Aorta (tissue), 5 donors: ENCODE measurements around the gene IQSEC1. TPM values are rescaled to one million over a fixed set of nuclear protein-coding genes. Genes with fewer than 3 reads are reported as not detected.

Experiments
- ATAC-seq: fragments of 200-7000 bp; cut with Tn5 transposase; one replicate; pipeline ENCODE4 v1.9.1; 2022; ENCODE audit warnings: moderate library complexity; ENCODE audit not compliant: low FRiP score
- DNase-seq, 2 donors: peaks; one replicate each; pipeline ENCODE4 v3.0.0-alpha.2; 2020
- H3K27ac ChIP-seq, 2 donors: one replicate each; pipeline ENCODE4 v1.5.1; 2013; ENCODE audit warnings: low read length in 2 of 2, mild to moderate bottlenecking in 2 of 2, moderate library complexity in 2 of 2, control low read depth in 1 of 2, inconsistent platforms in 1 of 2, low read depth in 1 of 2
- H3K27me3 ChIP-seq, 2 donors: one replicate each; pipeline ENCODE4 v1.6.1; 2013; ENCODE audit warnings: control low read depth in 1 of 2, low read length in 1 of 2, mild to moderate bottlenecking in 1 of 2, moderate library complexity in 1 of 2; ENCODE audit not compliant: insufficient read depth in 2 of 2, control insufficient read depth in 1 of 2
- H3K36me3 ChIP-seq, 2 donors: one replicate each; pipeline ENCODE4 v1.6.1; 2013; ENCODE audit warnings: control low read depth in 1 of 2, low read length in 1 of 2, mild to moderate bottlenecking in 1 of 2; ENCODE audit not compliant: insufficient read depth in 2 of 2, control insufficient read depth in 1 of 2
- H3K4me1 ChIP-seq, 2 donors: one replicate each; pipeline ENCODE4 v1.6.1; 2013; ENCODE audit warnings: low read length in 2 of 2, control low read depth in 1 of 2, mild to moderate bottlenecking in 1 of 2, moderate library complexity in 1 of 2; ENCODE audit not compliant: insufficient read depth in 2 of 2, control insufficient read depth in 1 of 2
- H3K4me3 ChIP-seq, 2 donors: one replicate each; pipeline ENCODE4 v1.5.1; 2013; ENCODE audit warnings: low read length in 2 of 2, control low read depth in 1 of 2, mild to moderate bottlenecking in 1 of 2
- H3K9me3 ChIP-seq: one replicate; pipeline ENCODE4 v1.6.1; 2013; ENCODE audit warnings: mild to moderate bottlenecking, low read length; ENCODE audit not compliant: control insufficient read depth
- WGBS, 2 donors: extraction: QIAGEN DNeasy Blood & Tissue Kit; methylation state at CpG; one replicate each; pipeline ENCODE4 v1.1.7; 2013; 5-methylcytosine and 5-hydroxymethylcytosine counted together
- intact Hi-C, 2 donors: fragments of 100-400 bp; cut with DNase I; formaldehyde crosslinking; loops; one replicate each; pipeline versions ENCODE4 v1.14.2 to v1.15.0; 2022
- polyA plus RNA-seq, 2 donors: library from polyadenylated mRNA; stranded (reverse); fragments of 200-250 nt; gene quantifications; one replicate each; pipeline ENCODE4 v1.2.3, GENCODE V29; 2013
- total RNA-seq, 2 donors: library from RNA; stranded (reverse); fragmentation: NEBNext Ultra II Directional; extraction: Animal tissue kit (Norgen Biotek cat#: 25700); gene quantifications; one replicate each; pipeline ENCODE4 v1.2.1, GENCODE V29; 2021
- donor health status: healthy with polysubstance abuse.
- donor health status: Bipolar disorder and iron deficiency.
- donor health status: DM: no; HTN: no; CAD: no.
- donor health status: DM: no; HTN: no; CAD: no.
- donor health status: DM: yes; HTN: yes; CAD: no.

IQSEC1 gene
- total and polyA plus RNA-seq, 4 donors = 12.6 to 84.7 (median 49.9) TPM

DNA sequence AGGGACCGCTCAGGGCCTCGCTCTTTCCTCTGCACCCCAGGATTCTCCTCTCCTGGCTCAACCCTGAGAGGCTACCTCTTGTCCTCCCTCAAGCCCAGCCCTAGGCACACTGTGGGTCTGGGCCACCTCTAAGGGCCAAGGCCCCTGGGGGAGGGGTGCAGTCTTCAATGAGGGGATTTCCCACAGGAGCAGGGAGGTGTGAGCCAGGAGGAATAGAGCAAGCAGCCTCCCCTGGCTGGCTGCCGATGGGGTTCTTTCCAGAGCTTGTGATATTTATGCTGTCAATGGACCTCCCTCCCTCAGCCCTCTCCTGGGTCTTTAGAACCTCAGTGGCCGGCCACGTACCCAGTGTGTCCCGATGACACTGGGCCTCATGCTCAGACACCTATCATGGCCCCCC, 132.4 kb downstream of the IQSEC1 start:
- 81 to 83% methylated on average over 6 of the region's 6 CpGs for WGBS, 2 donors
- no peak for DNase-seq
- Histone ChIP-seq H3K4me3 (no peak overlapping the region), H3K4me1 (no peaks in the 10 kb centered on the region), H3K27me3 (no peaks in the 10 kb centered on the region), H3K27ac (no peak overlapping the region), H3K9me3 (no peaks in the 10 kb centered on the region), H3K36me3 (no peaks in the 10 kb centered on the region)
- intact Hi-C loops = no loop called here
- no peak for ATAC-seq

DNA sequence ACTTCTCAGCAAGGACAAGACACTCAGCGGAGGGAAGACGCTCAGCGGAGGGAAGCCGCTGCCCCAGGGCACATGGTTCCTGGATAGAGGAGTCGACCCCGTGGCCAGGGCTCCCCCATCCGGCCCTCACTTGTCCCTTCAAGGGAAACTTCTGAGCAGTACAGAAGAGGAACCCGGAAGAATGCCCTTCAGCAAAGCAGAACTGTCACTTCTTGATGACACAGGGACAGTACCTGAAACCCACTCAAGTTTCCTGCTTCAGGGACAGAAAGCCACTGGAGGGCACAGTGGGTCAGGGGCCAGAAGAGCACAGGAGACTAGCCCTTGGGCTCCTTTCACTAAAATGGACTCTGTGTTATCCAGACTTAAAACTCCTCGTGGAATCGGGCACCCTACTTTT, 134.1 kb downstream of the IQSEC1 start:
- Histone ChIP-seq H3K27me3 (no peaks in the 10 kb centered on the region), H3K9me3 (no peaks in the 10 kb centered on the region), H3K27ac (peak overlapping the region; percentile 0 to 65), H3K36me3 (no peaks in the 10 kb centered on the region), H3K4me3 (no peak overlapping the region), H3K4me1 (no peaks in the 10 kb centered on the region)
- intact Hi-C loops = no loop called here
- DNase-seq = no peak
- ATAC-seq = no peak
- 82 to 84% methylated on average over 10 of the region's 10 CpGs for WGBS, 2 donors

DNA sequence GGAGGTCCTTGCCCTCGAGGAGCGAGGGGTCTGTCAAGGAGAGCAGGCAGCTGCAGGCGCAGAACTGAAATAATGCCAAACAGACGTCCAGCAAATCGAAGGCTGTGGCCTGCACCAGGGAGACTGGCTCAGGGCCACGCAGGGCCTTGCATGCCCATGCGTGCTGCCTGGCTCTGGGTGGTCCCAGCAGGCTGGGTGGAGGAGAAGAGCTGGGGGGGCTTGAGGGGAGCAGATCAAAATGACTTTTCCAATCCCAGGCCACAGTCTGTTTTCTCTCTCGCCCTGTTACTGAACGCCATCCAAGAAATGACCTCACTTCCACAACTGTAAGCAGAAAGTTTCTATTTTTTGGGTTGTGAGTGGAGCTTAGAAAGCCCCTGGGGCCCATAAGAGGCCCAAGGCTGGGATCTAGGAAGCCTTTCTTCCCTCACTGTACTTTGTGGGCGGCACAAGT, 134.9 kb downstream of the IQSEC1 start:
- Histone ChIP-seq H3K9me3 (no peaks in the 10 kb centered on the region), H3K36me3 (no peaks in the 10 kb centered on the region), H3K27ac (peak overlapping the region; percentile 0 to 65), H3K4me3 (no peak overlapping the region), H3K27me3 (no peaks in the 10 kb centered on the region), H3K4me1 (no peaks in the 10 kb centered on the region)
- DNase-seq = peak in 1 of 2 donors; percentile 64
- intact Hi-C loops = no loop called here
- peak; percentile 79 for ATAC-seq
- 4 to 9% methylated on average over 10 of the region's 10 CpGs for WGBS, 2 donors

DNA sequence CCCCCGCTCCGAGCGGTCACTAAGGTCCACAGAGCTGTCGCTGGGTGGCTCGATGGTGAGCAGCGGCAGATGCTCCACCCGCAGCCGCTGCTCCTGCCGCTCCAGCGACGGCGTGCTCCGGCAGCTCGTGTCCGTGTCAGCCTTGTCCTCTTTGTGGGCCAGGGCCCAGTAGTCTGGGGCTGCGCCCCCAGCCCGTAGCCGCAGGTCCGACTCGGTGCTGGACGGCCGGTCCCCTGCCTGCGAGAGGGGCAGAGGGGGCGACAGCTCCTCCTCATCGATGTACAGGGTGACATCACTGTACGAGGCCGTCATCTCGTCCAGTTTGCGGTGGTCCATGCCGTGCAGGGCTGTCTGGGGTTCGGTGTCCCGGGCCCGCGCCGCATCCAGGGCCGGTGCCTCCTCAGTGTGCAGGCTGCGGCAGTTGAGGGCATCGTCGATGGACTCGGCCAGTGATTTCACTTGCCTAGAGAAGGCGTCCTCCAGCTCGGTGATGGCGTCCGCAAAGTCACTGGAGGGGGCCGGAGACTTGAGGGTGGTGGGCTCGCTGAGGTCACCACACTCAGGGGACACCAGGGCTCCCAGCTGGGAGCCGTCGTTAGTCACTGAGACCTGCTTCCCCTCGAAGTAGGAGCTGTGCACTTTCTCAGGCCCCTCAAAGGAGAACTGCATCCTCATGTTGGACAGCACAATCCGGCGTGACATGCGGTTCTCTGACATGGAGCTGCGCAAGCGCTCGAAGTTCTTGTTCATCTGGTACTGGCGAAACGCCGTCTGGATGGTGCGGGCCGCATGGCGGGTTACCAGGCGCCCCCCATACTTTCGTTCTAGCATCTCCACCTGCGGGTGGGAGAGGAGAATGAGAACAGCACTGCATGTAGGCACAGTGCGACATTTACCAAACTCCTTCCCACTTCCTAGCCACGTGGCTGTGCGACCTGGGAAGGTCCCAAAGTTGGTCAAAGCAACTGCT, 137.1 kb downstream of the IQSEC1 start:
- H3K36me3 ChIP-seq = no peaks in the 10 kb centered on the region
- DNase-seq = no peak
- intact Hi-C loops = loop anchor here in 1 of 2 donors (2.0 kb wide), 1 partner anchor 27 kb away; no protein-coding TSS in a partner anchor
- H3K4me3 ChIP-seq = no peak overlapping the region
- no peaks in the 10 kb centered on the region for H3K9me3 ChIP-seq
- no peaks in the 10 kb centered on the region for H3K27me3 ChIP-seq
- 96 to 97% methylated on average over 67 of the region's 67 CpGs for WGBS, 2 donors
- no peak overlapping the region for H3K27ac ChIP-seq
- ATAC-seq = no peak
- peaks cover 0 to 2% of the 10 kb centered on the region in 2 donors for H3K4me1 ChIP-seq

DNA sequence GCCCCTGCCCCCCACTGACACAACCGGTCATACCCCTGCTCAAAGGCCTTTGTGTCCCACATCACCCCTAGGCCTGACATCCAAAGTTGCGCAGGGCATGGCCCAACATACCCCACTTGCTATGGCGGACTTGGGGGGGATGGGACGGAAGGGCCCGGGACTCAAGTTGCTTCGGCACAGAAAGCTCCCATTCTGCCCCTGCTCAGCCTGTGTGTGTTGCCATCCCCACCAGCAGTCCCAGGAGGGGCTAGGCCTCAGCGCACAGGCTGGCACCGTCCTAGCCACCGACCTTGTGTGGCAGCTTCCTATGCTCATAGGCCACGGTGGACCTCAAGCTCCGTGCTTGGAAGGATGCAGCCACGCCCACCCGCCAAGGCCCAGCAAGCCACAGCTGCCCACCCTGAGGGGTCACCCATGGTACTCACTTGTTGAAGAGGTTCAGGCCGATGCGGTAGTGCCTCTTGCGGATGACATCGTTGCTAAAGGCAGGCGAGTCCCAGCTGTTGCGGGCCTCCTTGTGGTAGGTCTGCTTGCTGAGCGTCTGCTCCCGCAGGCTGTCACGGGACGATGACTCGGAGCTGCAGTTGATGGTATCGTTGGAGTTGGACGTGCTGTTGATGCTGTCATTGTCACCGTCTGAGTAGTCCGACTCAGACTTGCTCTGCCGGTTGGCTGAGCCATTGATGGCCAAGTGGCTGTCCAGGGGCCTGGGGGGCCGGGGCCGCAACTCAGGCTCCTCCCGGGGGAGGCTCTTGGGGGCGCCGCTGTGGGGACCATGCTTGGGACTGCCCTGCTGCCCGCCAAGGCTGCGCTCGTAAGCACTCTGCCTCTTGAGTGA, 138.0 kb downstream of the IQSEC1 start:
- no peaks in the 10 kb centered on the region for H3K27me3 ChIP-seq
- H3K9me3 ChIP-seq = no peaks in the 10 kb centered on the region
- ATAC-seq (no peak), DNase-seq (no peak)
- intact Hi-C loops = loop anchor here in 1 of 2 donors (2.0 kb wide), 1 partner anchor 28 kb away; no protein-coding TSS in a partner anchor
- H3K36me3 ChIP-seq = no peaks in the 10 kb centered on the region
- H3K4me1 ChIP-seq = peaks cover 0 to 2% of the 10 kb centered on the region in 2 donors
- WGBS, 2 donors = 80 to 85% methylated on average over 35 to 37 of the region's 37 CpGs
- no peak overlapping the region for H3K4me3 ChIP-seq
- peak overlapping the region; percentile 62 to 64 for H3K27ac ChIP-seq

DNA sequence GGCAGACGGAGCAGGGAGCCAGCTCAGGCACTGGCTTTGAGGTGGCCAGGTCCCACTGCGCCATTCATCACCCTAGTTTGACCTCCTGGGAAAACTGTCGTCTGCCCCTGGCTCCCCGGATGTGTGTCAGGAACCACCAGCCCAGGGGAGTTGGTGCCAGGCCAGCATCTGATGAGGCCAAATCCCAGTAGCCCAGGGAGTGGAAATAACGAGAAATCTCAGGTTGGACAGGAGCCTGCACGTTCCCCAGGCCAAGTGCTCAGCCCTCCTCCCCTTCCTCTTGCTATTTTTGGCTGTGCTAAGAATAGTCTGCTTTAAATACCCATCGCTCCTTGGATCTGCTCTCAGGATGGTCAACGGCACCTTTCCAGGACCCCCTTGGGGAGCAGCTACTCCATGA, 138.8 kb downstream of the IQSEC1 start:
- Histone ChIP-seq H3K27me3 (no peaks in the 10 kb centered on the region), H3K36me3 (no peaks in the 10 kb centered on the region), H3K9me3 (no peaks in the 10 kb centered on the region), H3K27ac (peak overlapping the region; percentile 10 to 78), H3K4me3 (no peak overlapping the region), H3K4me1 (peaks cover 0 to 2% of the 10 kb centered on the region in 2 donors)
- DNase-seq (peak; percentile 93 to 95), ATAC-seq (peak; percentile 73)
- 4 to 7% methylated on average over 8 of the region's 8 CpGs for WGBS, 2 donors
- intact Hi-C loops = loop anchor here (2.0 to 5.0 kb wide), 2 partner anchors 28 to 33 kb away; no protein-coding TSS in a partner anchor

DNA sequence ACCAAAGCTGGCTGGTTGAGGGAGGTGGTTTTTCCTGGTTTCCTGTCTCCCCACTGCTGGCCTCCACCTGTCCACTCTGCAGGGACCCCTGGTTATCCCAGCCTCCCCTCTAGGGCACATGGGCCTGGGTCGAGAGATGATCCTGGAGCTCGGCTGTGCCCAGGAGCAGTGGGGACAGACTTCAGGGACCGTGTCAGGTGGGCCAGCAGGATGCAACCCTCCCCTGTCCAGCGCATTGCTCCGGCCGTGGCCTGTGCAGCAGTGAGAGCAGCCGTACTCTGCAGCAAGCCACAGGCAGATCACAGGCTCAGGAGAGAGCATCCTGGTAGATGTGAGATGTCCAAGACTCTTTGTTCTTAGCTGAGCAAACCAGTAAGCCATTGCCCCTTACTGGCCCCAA, 139.3 kb downstream of the IQSEC1 start:
- Histone ChIP-seq H3K4me1 (peaks cover 0 to 2% of the 10 kb centered on the region in 2 donors), H3K36me3 (no peaks in the 10 kb centered on the region), H3K9me3 (no peaks in the 10 kb centered on the region), H3K27ac (peak overlapping the region; percentile 10 to 78), H3K27me3 (no peaks in the 10 kb centered on the region), H3K4me3 (no peak overlapping the region)
- WGBS, 2 donors = 72 to 76% methylated on average over 7 of the region's 7 CpGs
- ATAC-seq (no peak), DNase-seq (no peak)
- intact Hi-C loops = loop anchor here (2.0 to 5.0 kb wide), 2 partner anchors 29 to 33 kb away; no protein-coding TSS in a partner anchor

DNA sequence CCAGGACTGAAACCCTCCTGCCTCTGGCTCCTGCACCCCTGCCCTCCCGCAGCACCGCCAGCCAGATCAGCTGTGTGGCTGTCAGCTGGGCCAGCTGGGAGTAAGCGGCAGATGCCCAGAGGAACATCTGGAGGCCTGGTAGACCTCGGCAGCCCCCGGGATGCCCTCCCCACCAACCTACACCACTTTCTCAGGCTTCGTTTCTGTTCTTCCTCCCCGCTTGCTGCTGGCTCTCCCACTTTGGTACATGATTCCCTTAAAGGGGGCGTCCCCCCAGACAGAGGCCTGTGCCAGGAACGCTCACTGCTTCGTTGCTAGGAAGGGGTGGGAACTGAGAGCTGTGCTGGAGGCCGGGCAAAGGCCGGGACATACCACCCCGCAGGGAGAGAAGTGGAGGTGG, 140.5 kb downstream of the IQSEC1 start:
- intact Hi-C loops = loop anchor here in 1 of 2 donors (5.0 kb wide), 1 partner anchor 35 kb away; no protein-coding TSS in a partner anchor
- 56 to 60% methylated on average over 13 of the region's 13 CpGs for WGBS, 2 donors

More for the DNA sequence above, 140.5 kb downstream of the IQSEC1 start:
- Histone ChIP-seq H3K27ac (no peak overlapping the region), H3K4me1 (peaks cover 0 to 2% of the 10 kb centered on the region in 2 donors), H3K27me3 (no peaks in the 10 kb centered on the region), H3K4me3 (no peak overlapping the region), H3K9me3 (no peaks in the 10 kb centered on the region), H3K36me3 (no peaks in the 10 kb centered on the region)
- DNase-seq = no peak
- no peak for ATAC-seq
